DND-41 (cell line): ENCODE results near the gene CIB2.

Experiments used
- ATAC-seq: fragments of 200-7000 bp; cut with Tn5 transposase; 3 replicates; pipeline ENCODE4 v1.9.1; 2021; ENCODE audit warnings: low read depth; ENCODE audit not compliant: insufficient read depth
- DNase-seq: peaks from one replicate; pipeline ENCODE4 v3.0.0-alpha.2; 2020
- H2AFZ ChIP-seq: 2 replicates; pipeline ENCODE4 v1.6.0; 2012; ENCODE audit warnings: low read depth, low read length
- H3K27ac ChIP-seq: 2 replicates; pipeline ENCODE4 v1.5.1; 2012; ENCODE audit warnings: low read length, inconsistent platforms
- H3K27me3 ChIP-seq: fragments of 200-600 bp; sonication (generic); 2 replicates; pipeline ENCODE4 v1.6.0; 2012; ENCODE audit warnings: low read length, mild to moderate bottlenecking, inconsistent platforms; ENCODE audit not compliant: insufficient read depth, poor library complexity
- H3K36me3 ChIP-seq: 2 replicates; pipeline ENCODE4 v1.5.1; 2012; ENCODE audit warnings: low read length, inconsistent platforms; ENCODE audit not compliant: insufficient read depth
- H3K4me1 ChIP-seq: 2 replicates; pipeline ENCODE4 v1.5.1; 2012; ENCODE audit warnings: mild to moderate bottlenecking, low read length; ENCODE audit not compliant: insufficient read depth
- H3K4me2 ChIP-seq: 2 replicates; pipeline ENCODE4 v1.6.0; 2012; ENCODE audit warnings: mild to moderate bottlenecking, moderate library complexity, low read length, inconsistent platforms; ENCODE audit not compliant: insufficient read depth
- H3K4me3 ChIP-seq, 2 experiments: fragments of 200-600 bp in 1 of 2; shearing (Covaris generic) in 1 of 2; 2 replicates each; pipeline ENCODE4 v1.5.1; 2012 to 2016; ENCODE audit warnings: inconsistent platforms in 2 of 2, low read length in 2 of 2, mild to moderate bottlenecking in 2 of 2, low read depth in 1 of 2, moderate library complexity in 1 of 2
- H3K79me2 ChIP-seq: 2 replicates; pipeline ENCODE4 v1.6.0; 2012; ENCODE audit warnings: low read length, inconsistent platforms; ENCODE audit not compliant: insufficient read depth
- H3K9ac ChIP-seq: 2 replicates; pipeline ENCODE4 v1.6.0; 2012; ENCODE audit warnings: low read depth, mild to moderate bottlenecking, inconsistent platforms, low read length, moderate library complexity
- H3K9me3 ChIP-seq: 2 replicates; pipeline ENCODE4 v1.5.1; 2012; ENCODE audit warnings: low read length, moderate library complexity, mild to moderate bottlenecking, inconsistent platforms; ENCODE audit not compliant: insufficient read depth, severe bottlenecking
- H4K20me1 ChIP-seq: 2 replicates; pipeline ENCODE4 v1.6.0; 2012; ENCODE audit warnings: low read length; ENCODE audit not compliant: insufficient read depth
- CTCF ChIP-seq: IDR thresholded peaks from 2 replicates; pipeline ENCODE4 v1.5.1; 2012; ENCODE audit warnings: borderline replicate concordance, low read length, moderate library complexity, mild to moderate bottlenecking; ENCODE audit not compliant: poor library complexity, severe bottlenecking; ENCODE audit errors: extremely low read depth
- EZH2 ChIP-seq: IDR thresholded peaks from 3 replicates; pipeline ENCODE4 v1.6.1; 2012; ENCODE audit warnings: borderline replicate concordance, low read depth, mild to moderate bottlenecking, moderate library complexity, low read length, inconsistent platforms; ENCODE audit not compliant: severe bottlenecking

The CIB2 gene

GRCh38 chr15:78073046-78073787 lies 58.0 kb downstream of the CIB2 start:
- peaks cover 88% of the 10 kb centered on the region for H3K79me2 ChIP-seq
- peaks cover 71% of the 10 kb centered on the region for H3K4me1 ChIP-seq
- no peak overlapping the region for H3K27ac ChIP-seq

GRCh38 chr15:78072080-78072892 lies 59.0 kb downstream of the CIB2 start:
- Histone ChIP-seq H3K4me3 (no peak overlapping the region), H3K36me3 (peaks cover 17% of the 10 kb centered on the region), H3K27ac (peak overlapping the region; percentile 54; the same call in 1 of the 2 replicates), H4K20me1 (peaks cover 26% of the 10 kb centered on the region), H3K79me2 (peaks cover 96% of the 10 kb centered on the region), H2AFZ (no peak overlapping the region), H3K4me1 (peaks cover 67% of the 10 kb centered on the region), H3K9me3 (no peaks in the 10 kb centered on the region), H3K27me3 (no peaks in the 10 kb centered on the region), H3K9ac (no peak overlapping the region), H3K4me2 (peak overlapping the region; percentile 15; the same call in 1 of the 2 replicates)
- no peak for ATAC-seq
- TF ChIP-seq CTCF, result no peak
- TF ChIP-seq EZH2, result no peak
- DNase-seq, result no peak

More at GRCh38 chr15:78073046-78073787, 58.0 kb downstream of the CIB2 start:
- peak overlapping the region; percentile 15; the same call in 1 of the 2 replicates for H3K4me2 ChIP-seq
- TF ChIP-seq CTCF (no peak), EZH2 (no peak)
- H3K4me3 ChIP-seq, result no peak overlapping the region
- no peak overlapping the region for H2AFZ ChIP-seq
- no peak for DNase-seq
- no peak for ATAC-seq
- H3K27me3 ChIP-seq, result no peaks in the 10 kb centered on the region
- H3K9ac ChIP-seq, result no peak overlapping the region
- H3K36me3 ChIP-seq, result peaks cover 17% of the 10 kb centered on the region
- H3K9me3 ChIP-seq, result no peaks in the 10 kb centered on the region
- peaks cover 20% of the 10 kb centered on the region for H4K20me1 ChIP-seq

- H3K4me1 ChIP-seq, result peaks cover 65% of the 10 kb centered on the region
- no peak overlapping the region for H3K9ac ChIP-seq
- no peak overlapping the region for H3K4me2 ChIP-seq
- ATAC-seq (no peak), DNase-seq (no peak)
- peaks cover 17% of the 10 kb centered on the region for H3K36me3 ChIP-seq
- no peak overlapping the region for H3K4me3 ChIP-seq
- H3K79me2 ChIP-seq, result peaks cover 96% of the 10 kb centered on the region
- no peak overlapping the region for H3K27ac ChIP-seq
- H2AFZ ChIP-seq, result no peak overlapping the region
- no peaks in the 10 kb centered on the region for H3K27me3 ChIP-seq
- peaks cover 29% of the 10 kb centered on the region for H4K20me1 ChIP-seq
- TF ChIP-seq CTCF (no peak), EZH2 (no peak)
- no peaks in the 10 kb centered on the region for H3K9me3 ChIP-seq
Measured at GRCh38 chr15:78071383-78071782, 59.9 kb downstream of the CIB2 start.
